HG03135 (cell line): ENCODE results near the gene REV1.

Source experiments
- ATAC-seq: cut with Tn5 transposase; IDR thresholded peaks from one replicate; pipeline ENCODE4 v1.9.1; 2021; ENCODE audit warnings: mild to moderate bottlenecking, moderate library complexity; ENCODE audit not compliant: unreplicated experiment

REV1 gene

GRCh38 chr2:99451280-99451679 is 38.5 kb downstream of the REV1 start:
- no peak for ATAC-seq

GRCh38 chr2:99450199-99450598 is 39.6 kb downstream of the REV1 start:
- no peak for ATAC-seq

GRCh38 chr2:99448556-99448955 is 41.3 kb downstream of the REV1 start:
- no peak for ATAC-seq

- ATAC-seq = no peak
These were observed 44.8 kb downstream of the REV1 start for GRCh38 chr2:99445065-99445464.

- no peak for ATAC-seq
These were observed 45.6 kb downstream of the REV1 start for GRCh38 chr2:99444222-99444621.

GRCh38 chr2:99442837-99443236 is 47.0 kb downstream of the REV1 start:
- no peak for ATAC-seq

- no peak for ATAC-seq
These were observed 49.8 kb downstream of the REV1 start for GRCh38 chr2:99439971-99440505.

- no peak for ATAC-seq
These were observed 52.9 kb downstream of the REV1 start for GRCh38 chr2:99436874-99437273.

- no peak for ATAC-seq
These were observed 56.5 kb downstream of the REV1 start for GRCh38 chr2:99433340-99433739.

- ATAC-seq = no peak
These were observed 58.1 kb downstream of the REV1 start for GRCh38 chr2:99431587-99432275.

GRCh38 chr2:99430614-99431291 is 59.1 kb downstream of the REV1 start:
- no peak for ATAC-seq

- ATAC-seq = no peak
These were observed 64.8 kb downstream of the REV1 start for GRCh38 chr2:99425022-99425421.

GRCh38 chr2:99424371-99424770 is 65.4 kb downstream of the REV1 start:
- no peak for ATAC-seq

- no peak for ATAC-seq
These were observed 67.2 kb downstream of the REV1 start for GRCh38 chr2:99422599-99422998.

- no peak for ATAC-seq
These were observed 68.3 kb downstream of the REV1 start for GRCh38 chr2:99421469-99421868.

GRCh38 chr2:99420751-99421299 is 69.0 kb downstream of the REV1 start:
- ATAC-seq = no peak

- ATAC-seq = no peak
These were observed 69.8 kb downstream of the REV1 start for GRCh38 chr2:99420031-99420430.

- ATAC-seq = no peak
These were observed 72.4 kb downstream of the REV1 start for GRCh38 chr2:99417396-99417795.

- ATAC-seq = no peak
These were observed 75.3 kb downstream of the REV1 start for GRCh38 chr2:99414566-99414965.

- ATAC-seq = no peak
These were observed 79.5 kb downstream of the REV1 start for GRCh38 chr2:99410276-99410675.

GRCh38 chr2:99406137-99406536 is 83.7 kb downstream of the REV1 start:
- no peak for ATAC-seq
